Thyroid gland (tissue), 4 donors: ENCODE data around the gene CHMP6. TPM values are rescaled to one million over a fixed set of nuclear protein-coding genes. Genes with fewer than 3 reads are reported as not detected.
A peak's percentile ranks its signal among the peaks of the same experiment; 100 is the strongest.

Source experiments
- DNase-seq, 2 donors: peaks; one replicate each; pipeline ENCODE4 v3.0.0-alpha.2; 2019
- H3K27ac ChIP-seq, 3 donors: fragments of 200-600 bp; sonication (generic); 1 replicate in 2 of 3; 2 replicates in 1 of 3; pipeline ENCODE4 v1.5.1; 2016 to 2019; ENCODE audit warnings: mild to moderate bottlenecking in 1 of 3, moderate library complexity in 1 of 3
- H3K27me3 ChIP-seq: fragments of 200-600 bp; sonication (generic); one replicate; pipeline ENCODE4 v1.5.1; 2019
- H3K36me3 ChIP-seq, 2 donors: fragments of 200-600 bp; sonication (generic); one replicate each; pipeline ENCODE4 v1.5.1; 2016 to 2019
- H3K4me1 ChIP-seq, 2 donors: fragments of 200-600 bp; sonication (generic); one replicate each; pipeline ENCODE4 v1.5.1; 2017 to 2019
- H3K4me3 ChIP-seq, 3 donors: fragments of 200-600 bp; sonication (generic); replicated peaks in 1 of 3; 1 replicate in 2 of 3; 2 replicates in 1 of 3; pipeline ENCODE4 v1.5.1; 2016; ENCODE audit warnings: mild to moderate bottlenecking in 1 of 3
- H3K9me3 ChIP-seq: fragments of 200-600 bp; sonication (generic); one replicate; pipeline ENCODE4 v1.5.1; 2017
- CTCF ChIP-seq, 6 experiments: fragments of 200-600 bp in 3 of 6; fragments of 450-650 bp in 3 of 6; sonication (generic) in 3 of 6; IDR thresholded peaks; one replicate each; pipeline ENCODE4 v1.5.1; 2016 to 2019; ENCODE audit warnings: antibody characterized with exemption in 6 of 6, mild to moderate bottlenecking in 2 of 6, inconsistent platforms in 1 of 6, moderate library complexity in 1 of 6
- POLR2A ChIP-seq, 2 donors: fragments of 450-650 bp; IDR thresholded peaks; one replicate each; pipeline ENCODE4 v1.6.1; 2017; ENCODE audit warnings: antibody characterized with exemption in 2 of 2, mild to moderate bottlenecking in 2 of 2, moderate library complexity in 1 of 2
- WGBS, 2 donors: methylation state at CpG; one replicate each; pipeline ENCODE4 v1.1.5; 2017; 5-methylcytosine and 5-hydroxymethylcytosine counted together
- intact Hi-C: fragments of 100-400 bp; cut with DNase I; formaldehyde crosslinking; loops from one replicate; pipeline ENCODE4 v1.15.1; 2023
- total RNA-seq, 4 donors: library from RNA; depleted of rRNA; stranded (reverse); fragments of >200 nt; gene quantifications; one replicate each; pipeline ENCODE4 v1.2.3, GENCODE V29; 2016

CHMP6 gene
- total RNA-seq, 4 donors from 2014 or later, result 19.5 to 37.8 (median 27.8) TPM

GRCh38 chr17:81025065-81025740 is 33.6 kb downstream of the CHMP6 start:
- H3K27ac ChIP-seq, result peak overlapping the region; percentile 14 to 63 (median 56)
- intact Hi-C loops, result no loop called here

GRCh38 chr17:81025741-81026129 is 34.1 kb downstream of the CHMP6 start:
- TF ChIP-seq CTCF (IDR thresholded peaks at IDR 0.05) (no peak), POLR2A (IDR thresholded peaks at IDR 0.05) (no peak)
- no peaks in the 10 kb centered on the region for H3K36me3 ChIP-seq
- no peak overlapping the region for H3K4me3 ChIP-seq
- peak overlapping the region; percentile 14 to 63 (median 17) for H3K27ac ChIP-seq
- DNase-seq, result no peak
- intact Hi-C loops, result no loop called here
- peaks cover 34 to 58% of the 10 kb centered on the region in 2 donors for H3K4me1 ChIP-seq
- WGBS, 2 donors, result 66 to 80% methylated on average over 18 to 21 of the region's 22 CpGs
- no peaks in the 10 kb centered on the region for H3K9me3 ChIP-seq
- H3K27me3 ChIP-seq, result no peaks in the 10 kb centered on the region

More at GRCh38 chr17:81025065-81025740, 33.6 kb downstream of the CHMP6 start:
- 28 to 34% methylated on average over 9 to 16 of the region's 16 CpGs for WGBS, 2 donors
- Histone ChIP-seq H3K4me1 (peaks cover 39 to 63% of the 10 kb centered on the region in 2 donors), H3K27me3 (no peaks in the 10 kb centered on the region), H3K9me3 (no peaks in the 10 kb centered on the region), H3K4me3 (no peak overlapping the region), H3K36me3 (no peaks in the 10 kb centered on the region)
- peak; percentile 83 for DNase-seq
- TF ChIP-seq CTCF (IDR thresholded peaks at IDR 0.05) (peak in 1 of 6 experiments; percentile 13), POLR2A (IDR thresholded peaks at IDR 0.05) (no peak)

- no peak overlapping the region for H3K4me3 ChIP-seq
- H3K4me1 ChIP-seq, result peaks cover 27 to 51% of the 10 kb centered on the region in 2 donors
- H3K27ac ChIP-seq, result peak overlapping the region in 1 of 3 donors; percentile 17
- no peak for DNase-seq
- H3K9me3 ChIP-seq, result no peaks in the 10 kb centered on the region
- H3K36me3 ChIP-seq, result no peaks in the 10 kb centered on the region
- 74 to 79% methylated on average over 28 to 31 of the region's 31 CpGs for WGBS, 2 donors
- intact Hi-C loops, result no loop called here
- no peaks in the 10 kb centered on the region for H3K27me3 ChIP-seq
- no peak for TF ChIP-seq POLR2A (IDR thresholded peaks at IDR 0.05)
- TF ChIP-seq CTCF (IDR thresholded peaks at IDR 0.05), result no peak
These were observed 34.8 kb downstream of the CHMP6 start for GRCh38 chr17:81026266-81027036.

- no peak for DNase-seq
- WGBS, 2 donors, result 68 to 74% methylated on average over 15 of the region's 15 CpGs
These were observed 35.4 kb downstream of the CHMP6 start for GRCh38 chr17:81027038-81027437.

More at GRCh38 chr17:81027038-81027437, 35.4 kb downstream of the CHMP6 start:
- H3K9me3 ChIP-seq, result no peaks in the 10 kb centered on the region
- H3K4me1 ChIP-seq, result peaks cover 23 to 46% of the 10 kb centered on the region in 2 donors
- no peaks in the 10 kb centered on the region for H3K36me3 ChIP-seq
- H3K27ac ChIP-seq, result no peak overlapping the region
- TF ChIP-seq CTCF (IDR thresholded peaks at IDR 0.05) (no peak), POLR2A (IDR thresholded peaks at IDR 0.05) (no peak)
- no peak overlapping the region for H3K4me3 ChIP-seq
- no peaks in the 10 kb centered on the region for H3K27me3 ChIP-seq
- intact Hi-C loops, result no loop called here
